ENCODE data around the gene THOC1. TPM values are rescaled to one million over a fixed set of nuclear protein-coding genes. Genes with fewer than 3 reads are reported as not detected.

Gene THOC1
- total and polyA plus RNA-seq, 2 donors (not counting 1 experiment from before 2014, with no cell fraction given), result 18.3 to 78.7 TPM

GRCh38 chr18:199768-200167 lies 68.1 kb downstream of the THOC1 start:
- Mint-ChIP-seq H3K4me1 (no peaks in the 10 kb centered on the region), H3K27ac (no peak overlapping the region), H3K9me3 (ENCODE audit: insufficient read depth) (no peaks in the 10 kb centered on the region), H3K4me3 (no peak overlapping the region), H3K27me3 (no peaks in the 10 kb centered on the region)
- Histone ChIP-seq H3K4me1 (ENCODE audit: control insufficient read depth in 2 of 2, insufficient read depth in 2 of 2, low read length in 2 of 2) (no peaks in the 10 kb centered on the region), H4K20me1 (ENCODE audit: control insufficient read depth, insufficient read depth, low read length, poor library complexity, severe bottlenecking) (no peaks in the 10 kb centered on the region), H3K27me3 (replicated peaks in 1 of 4; ENCODE audit: control extremely low read depth in 1 of 4, control insufficient read depth in 3 of 4, insufficient read depth in 4 of 4, low read length in 3 of 4) (no peaks in the 10 kb centered on the region), H3K4me3 (ENCODE audit: control extremely low read depth in 1 of 5, extremely low read depth in 1 of 5, insufficient read depth in 1 of 5, low read depth in 2 of 5, low read length in 4 of 5) (no peak overlapping the region), H3K4me2 (replicated peaks; ENCODE audit: low read depth, low read length, poor library complexity, severe bottlenecking) (no peak overlapping the region), H3K9me3 (ENCODE audit: control extremely low read depth in 1 of 3, control insufficient read depth in 2 of 3, insufficient read depth in 1 of 3, low read length in 2 of 3) (no peaks in the 10 kb centered on the region), H2AFZ (ENCODE audit: insufficient read depth, low read depth, low read length, poor library complexity, severe bottlenecking) (no peak overlapping the region), H3K79me2 (ENCODE audit: control insufficient read depth, insufficient read depth, low read length) (no peaks in the 10 kb centered on the region), H3K36me3 (replicated peaks in 1 of 2; ENCODE audit: control extremely low read depth in 1 of 2, control insufficient read depth in 1 of 2, extremely low read depth in 1 of 2, insufficient read depth in 2 of 2, low read length in 1 of 2) (peaks cover 20 to 59% of the 10 kb centered on the region in 2 experiments), H3K27ac (ENCODE audit: low read length in 2 of 2) (no peak overlapping the region), H3K9ac (ENCODE audit: low read length) (no peak overlapping the region)
- POLR2A ChIA-PET, result no interaction called here
- no peak for TF ChIP-seq EZH2 (IDR thresholded peaks at IDR 0.05; ENCODE audit: borderline replicate concordance, insufficient read depth, low read depth, low read length, poor library complexity, severe bottlenecking)
- TF ChIP-seq CTCF (IDR thresholded peaks at IDR 0.05), result no peak
- CTCF ChIA-PET, result no interaction called here
- intact Hi-C loops (cut with micrococcal nuclease), result no loop called here
- WGBS (ENCODE audit: insufficient coverage), result no CpG with 5 or more reads among the region's 2 CpGs
- no peak for DNase-seq
- ATAC-seq (ENCODE audit: low read depth), result no peak

- WGBS (ENCODE audit: insufficient coverage), result 100% methylated on average over 1 of the region's 3 CpGs
- no peaks in the 10 kb centered on the region for H4K20me1 ChIP-seq (ENCODE audit: control insufficient read depth, insufficient read depth, low read length, poor library complexity, severe bottlenecking)
- H3K27me3 ChIP-seq (replicated peaks in 1 of 4; ENCODE audit: control extremely low read depth in 1 of 4, control insufficient read depth in 3 of 4, insufficient read depth in 4 of 4, low read length in 3 of 4), result no peaks in the 10 kb centered on the region
- Mint-ChIP-seq H3K4me3 (no peak overlapping the region), H3K4me1 (no peaks in the 10 kb centered on the region), H3K27me3 (no peaks in the 10 kb centered on the region), H3K27ac (no peak overlapping the region), H3K9me3 (ENCODE audit: insufficient read depth) (no peaks in the 10 kb centered on the region)
- DNase-seq (no peak), ATAC-seq (ENCODE audit: low read depth) (no peak)
- no peak overlapping the region for H3K4me3 ChIP-seq (ENCODE audit: control extremely low read depth in 1 of 5, extremely low read depth in 1 of 5, insufficient read depth in 1 of 5, low read depth in 2 of 5, low read length in 4 of 5)
- intact Hi-C loops (cut with micrococcal nuclease), result no loop called here
- H3K9me3 ChIP-seq (ENCODE audit: control extremely low read depth in 1 of 3, control insufficient read depth in 2 of 3, insufficient read depth in 1 of 3, low read length in 2 of 3), result no peaks in the 10 kb centered on the region
- no peaks in the 10 kb centered on the region for H3K4me1 ChIP-seq (ENCODE audit: control insufficient read depth in 2 of 2, insufficient read depth in 2 of 2, low read length in 2 of 2)
- H2AFZ ChIP-seq (ENCODE audit: insufficient read depth, low read depth, low read length, poor library complexity, severe bottlenecking), result no peak overlapping the region
- no peak overlapping the region for H3K4me2 ChIP-seq (replicated peaks; ENCODE audit: low read depth, low read length, poor library complexity, severe bottlenecking)
- no peak overlapping the region for H3K9ac ChIP-seq (ENCODE audit: low read length)
- peaks cover 20 to 54% of the 10 kb centered on the region in 2 experiments for H3K36me3 ChIP-seq (replicated peaks in 1 of 2; ENCODE audit: control extremely low read depth in 1 of 2, control insufficient read depth in 1 of 2, extremely low read depth in 1 of 2, insufficient read depth in 2 of 2, low read length in 1 of 2)
- H3K79me2 ChIP-seq (ENCODE audit: control insufficient read depth, insufficient read depth, low read length), result no peaks in the 10 kb centered on the region
- ChIA-PET CTCF (no interaction called here), POLR2A (no interaction called here)
- no peak overlapping the region for H3K27ac ChIP-seq (ENCODE audit: low read length in 2 of 2)
- TF ChIP-seq CTCF (IDR thresholded peaks at IDR 0.05), result no peak
- no peak for TF ChIP-seq EZH2 (IDR thresholded peaks at IDR 0.05; ENCODE audit: borderline replicate concordance, insufficient read depth, low read depth, low read length, poor library complexity, severe bottlenecking)
Measured at GRCh38 chr18:199214-199613, 68.6 kb downstream of the THOC1 start.
